Measurements from ENCODE around the gene EMC6.

DNA sequence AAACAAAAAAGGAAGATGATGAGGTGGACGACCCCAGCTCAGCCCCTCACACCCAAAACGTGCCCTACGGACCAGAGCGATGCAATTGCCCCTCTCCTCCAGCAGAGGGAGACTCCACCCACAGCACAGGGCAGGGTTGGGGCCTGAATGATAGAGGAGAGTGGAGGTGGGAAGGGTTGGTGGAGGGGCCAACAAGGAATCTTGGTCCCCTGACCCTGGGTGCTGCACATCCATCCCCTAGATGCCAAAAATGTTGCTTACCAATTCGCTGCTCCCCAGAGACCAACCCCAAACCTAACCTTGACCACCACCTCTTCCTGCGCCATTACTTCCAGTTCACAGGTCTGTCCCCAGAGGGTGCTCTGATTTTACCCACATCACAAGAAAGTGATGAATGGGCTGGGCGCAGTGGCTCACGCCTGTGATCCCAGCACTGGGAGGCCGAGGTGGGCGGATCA is 14.5 kb downstream of the EMC6 start:
- TF ChIP-seq, protein P1, sequence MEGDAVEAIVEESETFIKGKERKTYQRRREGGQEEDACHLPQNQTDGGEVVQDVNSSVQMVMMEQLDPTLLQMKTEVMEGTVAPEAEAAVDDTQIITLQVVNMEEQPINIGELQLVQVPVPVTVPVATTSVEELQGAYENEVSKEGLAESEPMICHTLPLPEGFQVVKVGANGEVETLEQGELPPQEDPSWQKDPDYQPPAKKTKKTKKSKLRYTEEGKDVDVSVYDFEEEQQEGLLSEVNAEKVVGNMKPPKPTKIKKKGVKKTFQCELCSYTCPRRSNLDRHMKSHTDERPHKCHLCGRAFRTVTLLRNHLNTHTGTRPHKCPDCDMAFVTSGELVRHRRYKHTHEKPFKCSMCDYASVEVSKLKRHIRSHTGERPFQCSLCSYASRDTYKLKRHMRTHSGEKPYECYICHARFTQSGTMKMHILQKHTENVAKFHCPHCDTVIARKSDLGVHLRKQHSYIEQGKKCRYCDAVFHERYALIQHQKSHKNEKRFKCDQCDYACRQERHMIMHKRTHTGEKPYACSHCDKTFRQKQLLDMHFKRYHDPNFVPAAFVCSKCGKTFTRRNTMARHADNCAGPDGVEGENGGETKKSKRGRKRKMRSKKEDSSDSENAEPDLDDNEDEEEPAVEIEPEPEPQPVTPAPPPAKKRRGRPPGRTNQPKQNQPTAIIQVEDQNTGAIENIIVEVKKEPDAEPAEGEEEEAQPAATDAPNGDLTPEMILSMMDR (conservative IDR thresholded peaks at IDR 0.05; ENCODE audit: low read depth, low read length): peak; percentile 80
- peak; percentile 69 for TF ChIP-seq RAD21 (IDR thresholded peaks at IDR 0.05; ENCODE audit: low read length)
- TF ChIP-seq MXI1 (IDR thresholded peaks at IDR 0.05; ENCODE audit: borderline replicate concordance, low read depth, low read length): no peak
- TF ChIP-seq, protein P2, sequence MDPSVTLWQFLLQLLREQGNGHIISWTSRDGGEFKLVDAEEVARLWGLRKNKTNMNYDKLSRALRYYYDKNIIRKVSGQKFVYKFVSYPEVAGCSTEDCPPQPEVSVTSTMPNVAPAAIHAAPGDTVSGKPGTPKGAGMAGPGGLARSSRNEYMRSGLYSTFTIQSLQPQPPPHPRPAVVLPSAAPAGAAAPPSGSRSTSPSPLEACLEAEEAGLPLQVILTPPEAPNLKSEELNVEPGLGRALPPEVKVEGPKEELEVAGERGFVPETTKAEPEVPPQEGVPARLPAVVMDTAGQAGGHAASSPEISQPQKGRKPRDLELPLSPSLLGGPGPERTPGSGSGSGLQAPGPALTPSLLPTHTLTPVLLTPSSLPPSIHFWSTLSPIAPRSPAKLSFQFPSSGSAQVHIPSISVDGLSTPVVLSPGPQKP (IDR thresholded peaks at IDR 0.05; ENCODE audit: borderline replicate concordance, low read depth, low read length): no peak
- TF ChIP-seq RFX5 (IDR thresholded peaks at IDR 0.05; ENCODE audit: low read depth, low read length): no peak
- no peak for TF ChIP-seq FOS (IDR thresholded peaks at IDR 0.05; ENCODE audit: low read depth, low read length)
- TF ChIP-seq SMC3 (IDR thresholded peaks at IDR 0.05; ENCODE audit: low read depth, low read length): peak; percentile 51
